ENCODE measurements around the gene ZNF827. TPM values are rescaled to one million over a fixed set of nuclear protein-coding genes. Genes with fewer than 3 reads are reported as not detected.

The ZNF827 gene
- total RNA-seq, 1 experiment from 2014 or later: 9.8 TPM

GRCh38 chr4:145907812-145908211 is 30.8 kb downstream of the ZNF827 start:
- no peaks in the 10 kb centered on the region for H3F3A ChIP-seq (ENCODE audit: low read length, unreplicated experiment)
- no peak overlapping the region for H3K9ac ChIP-seq (ENCODE audit: low read length)
- H3K4me3 ChIP-seq (ENCODE audit: low read length): no peak overlapping the region
- TF ChIP-seq EZH2phosphoT487 (IDR thresholded peaks at IDR 0.05; ENCODE audit: borderline replicate concordance, low read length) (no peak), EZH2 (IDR thresholded peaks at IDR 0.05; ENCODE audit: low read length, unreplicated experiment) (no peak), CTCF (conservative IDR thresholded peaks at IDR 0.05; ENCODE audit: low read depth, low read length) (no peak)
- POLR2A ChIA-PET (ENCODE audit: unreplicated experiment): no interaction called here
- ATAC-seq: no peak
- H2AFZ ChIP-seq (ENCODE audit: low read length): no peak overlapping the region
- no peaks in the 10 kb centered on the region; the same call in 1 of the 2 replicates for H4K20me1 ChIP-seq (ENCODE audit: low read length)
- no peaks in the 10 kb centered on the region for H3K9me3 ChIP-seq (ENCODE audit: low read length)
- DNase-seq: no peak
- intact Hi-C loops (cut with micrococcal nuclease): no loop called here
- H3K4me2 ChIP-seq (ENCODE audit: low read length): no peak overlapping the region
- no peaks in the 10 kb centered on the region for H3K36me3 ChIP-seq (ENCODE audit: low read depth, low read length)
- no peak overlapping the region for H3K27ac ChIP-seq (ENCODE audit: low read length)
- H3K4me1 ChIP-seq (ENCODE audit: insufficient read depth, low read length): peaks cover 27% of the 10 kb centered on the region
- peaks cover 20% of the 10 kb centered on the region; the same call in 1 of the 2 replicates for H3K79me2 ChIP-seq (ENCODE audit: low read length)
- CTCF ChIA-PET: no interaction called here
- no TSS peak for BruUV-seq (replicated peaks)
- no peaks in the 10 kb centered on the region for H3K27me3 ChIP-seq (ENCODE audit: low read length)
- no peaks in the 10 kb centered on the region for H3K9me2 ChIP-seq (replicated peaks; ENCODE audit: low read length)

GRCh38 chr4:145907390-145907789 is 31.2 kb downstream of the ZNF827 start:
- Histone ChIP-seq H4K20me1 (ENCODE audit: low read length) (no peaks in the 10 kb centered on the region; the same call in 1 of the 2 replicates), H3K27ac (ENCODE audit: low read length) (no peak overlapping the region), H3K4me2 (ENCODE audit: low read length) (no peak overlapping the region), H3K4me1 (ENCODE audit: insufficient read depth, low read length) (peaks cover 27% of the 10 kb centered on the region), H3K27me3 (ENCODE audit: low read length) (no peaks in the 10 kb centered on the region), H3K9me3 (ENCODE audit: low read length) (no peaks in the 10 kb centered on the region), H3F3A (ENCODE audit: low read length, unreplicated experiment) (no peaks in the 10 kb centered on the region), H3K36me3 (ENCODE audit: low read depth, low read length) (no peaks in the 10 kb centered on the region), H3K9ac (ENCODE audit: low read length) (no peak overlapping the region), H3K9me2 (replicated peaks; ENCODE audit: low read length) (no peaks in the 10 kb centered on the region), H3K79me2 (ENCODE audit: low read length) (peaks cover 20% of the 10 kb centered on the region; the same call in 1 of the 2 replicates), H2AFZ (ENCODE audit: low read length) (no peak overlapping the region), H3K4me3 (ENCODE audit: low read length) (no peak overlapping the region)
- intact Hi-C loops (cut with micrococcal nuclease): no loop called here
- CTCF ChIA-PET: no interaction called here
- TF ChIP-seq CTCF (conservative IDR thresholded peaks at IDR 0.05; ENCODE audit: low read depth, low read length) (no peak), EZH2 (IDR thresholded peaks at IDR 0.05; ENCODE audit: low read length, unreplicated experiment) (no peak), EZH2phosphoT487 (IDR thresholded peaks at IDR 0.05; ENCODE audit: borderline replicate concordance, low read length) (no peak)
- no TSS peak for BruUV-seq (replicated peaks)
- DNase-seq (no peak), ATAC-seq (no peak)
- POLR2A ChIA-PET (ENCODE audit: unreplicated experiment): interaction anchor here (0.6 kb wide), 1 partner anchor 21 kb away, joined by 3 read pairs; no protein-coding TSS in a partner anchor

- DNase-seq (peak; percentile 43), ATAC-seq (peak; percentile 66)
- Histone ChIP-seq H3K4me1 (ENCODE audit: insufficient read depth, low read length) (peaks cover 18% of the 10 kb centered on the region), H3K9me2 (replicated peaks; ENCODE audit: low read length) (no peaks in the 10 kb centered on the region), H3K9me3 (ENCODE audit: low read length) (no peaks in the 10 kb centered on the region), H3K4me2 (ENCODE audit: low read length) (peak overlapping the region; percentile 9; the same call in 1 of the 2 replicates), H3F3A (ENCODE audit: low read length, unreplicated experiment) (no peaks in the 10 kb centered on the region), H2AFZ (ENCODE audit: low read length) (no peak overlapping the region), H4K20me1 (ENCODE audit: low read length) (no peaks in the 10 kb centered on the region; the same call in 1 of the 2 replicates), H3K36me3 (ENCODE audit: low read depth, low read length) (no peaks in the 10 kb centered on the region; the same call in 1 of the 2 replicates), H3K27ac (ENCODE audit: low read length) (no peak overlapping the region), H3K9ac (ENCODE audit: low read length) (no peak overlapping the region), H3K4me3 (ENCODE audit: low read length) (no peak overlapping the region), H3K79me2 (ENCODE audit: low read length) (peaks cover 14% of the 10 kb centered on the region; the same call in 1 of the 2 replicates), H3K27me3 (ENCODE audit: low read length) (no peaks in the 10 kb centered on the region)
- BruUV-seq (replicated peaks): no TSS peak
- POLR2A ChIA-PET (ENCODE audit: unreplicated experiment): no interaction called here
- no peak for TF ChIP-seq CTCF (conservative IDR thresholded peaks at IDR 0.05; ENCODE audit: low read depth, low read length)
- TF ChIP-seq EZH2phosphoT487 (IDR thresholded peaks at IDR 0.05; ENCODE audit: borderline replicate concordance, low read length): no peak
- no peak for TF ChIP-seq EZH2 (IDR thresholded peaks at IDR 0.05; ENCODE audit: low read length, unreplicated experiment)
- intact Hi-C loops (cut with micrococcal nuclease): no loop called here
- CTCF ChIA-PET: no interaction called here
Measured at GRCh38 chr4:145904413-145905177, 34.0 kb downstream of the ZNF827 start.

Data from PC-3 (cell line).